Skeletal muscle satellite cell (primary cell): ENCODE data around the gene NSUN7.

Experiments
- H3K27me3 ChIP-seq: 2 replicates; pipeline ENCODE4 v1.7.0; 2013; ENCODE audit warnings: low read length; ENCODE audit not compliant: control insufficient read depth, insufficient read depth
- H3K36me3 ChIP-seq: 2 replicates; pipeline ENCODE4 v1.7.0; 2013; ENCODE audit warnings: mild to moderate bottlenecking, control low read depth, low read length; ENCODE audit not compliant: insufficient read depth
- H3K4me1 ChIP-seq: 2 replicates; pipeline ENCODE4 v1.7.0; 2013; ENCODE audit warnings: low read length; ENCODE audit not compliant: control insufficient read depth, insufficient read depth
- H3K4me2 ChIP-seq: 2 replicates; pipeline ENCODE4 v1.7.0; 2013; ENCODE audit warnings: mild to moderate bottlenecking, low read length
- H3K4me3 ChIP-seq: 2 replicates; pipeline ENCODE4 v1.7.0; 2013; ENCODE audit warnings: low read length
- H3K9ac ChIP-seq: 2 replicates; pipeline ENCODE4 v1.7.0; 2013; ENCODE audit warnings: mild to moderate bottlenecking, low read depth, low read length, moderate library complexity
- H3K9me3 ChIP-seq: replicated peaks from 2 replicates; pipeline ENCODE4 v1.7.0; 2013; ENCODE audit warnings: mild to moderate bottlenecking, control low read depth, low read length

NSUN7 gene

GRCh38 chr4:40721730-40722171, 28.0 kb upstream of the NSUN7 start:
- Histone ChIP-seq H3K4me3 (no peak overlapping the region), H3K4me1 (no peaks in the 10 kb centered on the region), H3K9ac (no peak overlapping the region), H3K36me3 (no peaks in the 10 kb centered on the region), H3K9me3 (no peaks in the 10 kb centered on the region), H3K4me2 (no peak overlapping the region), H3K27me3 (peaks cover 28% of the 10 kb centered on the region)

GRCh38 chr4:40722576-40723161, 27.1 kb upstream of the NSUN7 start:
- no peaks in the 10 kb centered on the region for H3K4me1 ChIP-seq
- H3K36me3 ChIP-seq, result no peaks in the 10 kb centered on the region
- no peak overlapping the region for H3K4me3 ChIP-seq
- no peak overlapping the region for H3K9ac ChIP-seq
- no peaks in the 10 kb centered on the region for H3K9me3 ChIP-seq
- H3K4me2 ChIP-seq, result no peak overlapping the region
- H3K27me3 ChIP-seq, result peaks cover 37% of the 10 kb centered on the region

GRCh38 chr4:40723728-40724127, 26.0 kb upstream of the NSUN7 start:
- Histone ChIP-seq H3K9me3 (no peaks in the 10 kb centered on the region), H3K4me1 (no peaks in the 10 kb centered on the region), H3K9ac (no peak overlapping the region), H3K36me3 (no peaks in the 10 kb centered on the region), H3K27me3 (peaks cover 36% of the 10 kb centered on the region), H3K4me2 (no peak overlapping the region), H3K4me3 (no peak overlapping the region)

GRCh38 chr4:40728333-40728732, 21.4 kb upstream of the NSUN7 start:
- Histone ChIP-seq H3K36me3 (no peaks in the 10 kb centered on the region), H3K9ac (no peak overlapping the region), H3K4me2 (no peak overlapping the region), H3K4me3 (no peak overlapping the region), H3K9me3 (no peaks in the 10 kb centered on the region), H3K27me3 (peaks cover 27% of the 10 kb centered on the region), H3K4me1 (no peaks in the 10 kb centered on the region)

- H3K9me3 ChIP-seq, result no peaks in the 10 kb centered on the region
- H3K9ac ChIP-seq, result no peak overlapping the region
- no peak overlapping the region for H3K4me3 ChIP-seq
- no peaks in the 10 kb centered on the region for H3K4me1 ChIP-seq
- no peak overlapping the region for H3K4me2 ChIP-seq
- H3K36me3 ChIP-seq, result no peaks in the 10 kb centered on the region
- peaks cover 28% of the 10 kb centered on the region for H3K27me3 ChIP-seq
Measured at GRCh38 chr4:40729555-40729954, 20.2 kb upstream of the NSUN7 start.

- no peaks in the 10 kb centered on the region for H3K4me1 ChIP-seq
- no peaks in the 10 kb centered on the region for H3K36me3 ChIP-seq
- H3K9ac ChIP-seq, result no peak overlapping the region
- no peak overlapping the region for H3K4me2 ChIP-seq
- H3K9me3 ChIP-seq, result no peaks in the 10 kb centered on the region
- no peak overlapping the region for H3K4me3 ChIP-seq
- peaks cover 34% of the 10 kb centered on the region for H3K27me3 ChIP-seq
Measured at GRCh38 chr4:40730091-40730679, 19.6 kb upstream of the NSUN7 start.

- H3K27me3 ChIP-seq, result peaks cover 41% of the 10 kb centered on the region
- H3K4me3 ChIP-seq, result no peak overlapping the region
- H3K9me3 ChIP-seq, result no peaks in the 10 kb centered on the region
- H3K4me1 ChIP-seq, result no peaks in the 10 kb centered on the region
- no peak overlapping the region for H3K9ac ChIP-seq
- H3K4me2 ChIP-seq, result no peak overlapping the region
- no peaks in the 10 kb centered on the region for H3K36me3 ChIP-seq
Measured at GRCh38 chr4:40731361-40731760, 18.4 kb upstream of the NSUN7 start.

GRCh38 chr4:40731792-40732245, 17.9 kb upstream of the NSUN7 start:
- Histone ChIP-seq H3K27me3 (peaks cover 36% of the 10 kb centered on the region), H3K4me1 (no peaks in the 10 kb centered on the region), H3K4me2 (no peak overlapping the region), H3K9ac (no peak overlapping the region), H3K9me3 (no peaks in the 10 kb centered on the region), H3K36me3 (no peaks in the 10 kb centered on the region), H3K4me3 (no peak overlapping the region)

GRCh38 chr4:40733752-40734151, 16.0 kb upstream of the NSUN7 start:
- no peaks in the 10 kb centered on the region for H3K36me3 ChIP-seq
- H3K9ac ChIP-seq, result no peak overlapping the region
- H3K27me3 ChIP-seq, result peaks cover 29% of the 10 kb centered on the region
- no peaks in the 10 kb centered on the region for H3K4me1 ChIP-seq
- no peaks in the 10 kb centered on the region for H3K9me3 ChIP-seq
- H3K4me2 ChIP-seq, result no peak overlapping the region
- no peak overlapping the region for H3K4me3 ChIP-seq

GRCh38 chr4:40734497-40734896, 15.3 kb upstream of the NSUN7 start:
- H3K9ac ChIP-seq, result no peak overlapping the region
- no peaks in the 10 kb centered on the region for H3K4me1 ChIP-seq
- no peak overlapping the region for H3K4me3 ChIP-seq
- no peak overlapping the region for H3K4me2 ChIP-seq
- peaks cover 29% of the 10 kb centered on the region for H3K27me3 ChIP-seq
- H3K9me3 ChIP-seq, result no peaks in the 10 kb centered on the region
- H3K36me3 ChIP-seq, result no peaks in the 10 kb centered on the region

GRCh38 chr4:40736910-40737309, 12.8 kb upstream of the NSUN7 start:
- no peaks in the 10 kb centered on the region for H3K9me3 ChIP-seq
- peaks cover 27% of the 10 kb centered on the region for H3K27me3 ChIP-seq
- H3K4me2 ChIP-seq, result no peak overlapping the region

GRCh38 chr4:40737879-40738278, 11.9 kb upstream of the NSUN7 start:
- H3K4me2 ChIP-seq, result no peak overlapping the region
- H3K4me1 ChIP-seq, result no peaks in the 10 kb centered on the region
- H3K4me3 ChIP-seq, result no peak overlapping the region
- no peaks in the 10 kb centered on the region for H3K36me3 ChIP-seq
- peaks cover 32% of the 10 kb centered on the region for H3K27me3 ChIP-seq
- H3K9me3 ChIP-seq, result no peaks in the 10 kb centered on the region
- no peak overlapping the region for H3K9ac ChIP-seq

More at GRCh38 chr4:40736910-40737309, 12.8 kb upstream of the NSUN7 start:
- Histone ChIP-seq H3K4me3 (no peak overlapping the region), H3K36me3 (no peaks in the 10 kb centered on the region), H3K4me1 (no peaks in the 10 kb centered on the region), H3K9ac (no peak overlapping the region)
